Cardiac ventricle fibroblast (primary cell): ENCODE results near the gene CRIP2. TPM values are rescaled to one million over a fixed set of nuclear protein-coding genes. Genes with fewer than 3 reads are reported as not detected.

Experiments
- total RNA-seq: library from RNA; depleted of rRNA; stranded (reverse); fragments of >200 nt; gene quantifications from 2 replicates; pipeline ENCODE4 v1.2.3, GENCODE V29; 2015

Gene CRIP2
- 57.6 and 71.1 TPM in 2 replicates for total RNA-seq

GRCh38 chr14:105474483-105475268, at the start of gene CRIP2:
CRIP2 (plus strand) TSS chr14:105474821; CDS start chr14:105474863, 42 bp downstream.

GRCh38 chr14:105486163-105486973, 11.7 kb downstream of the CRIP2 start, which contains the start of gene CRIP1:
CRIP1 (plus strand) TSS chr14:105486886; CDS start chr14:105487260, 374 bp downstream.

GRCh38 chr14:105490572-105491365, 16.1 kb downstream of the CRIP2 start, which contains the start of gene TEDC1:
TEDC1 (plus strand) TSS chr14:105491246; CDS start chr14:105491376, 130 bp downstream.

GRCh38 chr14:105525861-105526775, 51.5 kb downstream of the CRIP2 start, which contains the start of gene TMEM121:
TMEM121 (plus strand) TSS chr14:105526583; CDS start chr14:105528835, 2,252 bp downstream.

Other genes with a start within 250 kb of the CRIP2 start
- 32.1 and 34.8 TPM in 2 replicates for gene BTBD6, start 226.3 kb upstream of the CRIP2 start, total RNA-seq
- gene BRF1, start 173.8 kb upstream of the CRIP2 start, total RNA-seq, result 24.8 and 28.1 TPM in 2 replicates
- gene PACS2, start 160.1 kb upstream of the CRIP2 start, total RNA-seq, result 35.2 and 38.4 TPM in 2 replicates
- gene TEX22, start 76.3 kb upstream of the CRIP2 start, total RNA-seq, result 0.06 and 0.44 TPM in 2 replicates
- gene MTA1, start 55.0 kb upstream of the CRIP2 start, total RNA-seq, result 66.3 and 70.3 TPM in 2 replicates
- gene CRIP1, start 12.1 kb downstream of the CRIP2 start, total RNA-seq, result 0.64 and 10.0 TPM in 2 replicates
- gene TEDC1, start 16.4 kb downstream of the CRIP2 start, total RNA-seq, result 1.7 and 2.0 TPM in 2 replicates
- gene TMEM121, start 51.8 kb downstream of the CRIP2 start, total RNA-seq, result 9.3 and 9.9 TPM in 2 replicates